ENCODE results near the gene CANT1. TPM values are rescaled to one million over a fixed set of nuclear protein-coding genes. Genes with fewer than 3 reads are reported as not detected.

The CANT1 gene
- total and polyA plus RNA-seq, 2 of the 13 experiments (the other 11 are each of a cell fraction or from before 2014, with no cell fraction given): 34.1 to 42.1 TPM

- TF ChIP-seq ZNF318 (CRISPR knock-in tag; IDR thresholded peaks at IDR 0.05) (no peak), ZNF253 (CRISPR knock-in tag; IDR thresholded peaks at IDR 0.05; ENCODE audit: borderline replicate concordance) (no peak), ZNF598 (CRISPR knock-in tag; IDR thresholded peaks at IDR 0.05; ENCODE audit: borderline replicate concordance) (peak; percentile 50; the same call in 1 of the 2 replicates), ZNF460 (CRISPR knock-in tag; IDR thresholded peaks at IDR 0.05; ENCODE audit: borderline replicate concordance) (no peak), MEIS1 (CRISPR knock-in tag; IDR thresholded peaks at IDR 0.05; ENCODE audit: borderline replicate concordance) (peak; percentile 36; the same call in 1 of the 2 replicates), HNRNPL (IDR thresholded peaks at IDR 0.05; ENCODE audit: low read depth, low read length) (peak; percentile 58; the same call in 1 of the 2 replicates), NRL (CRISPR knock-in tag; IDR thresholded peaks at IDR 0.05; ENCODE audit: borderline replicate concordance) (0 out of 2 replicates have a peak, but pooled peaks have one; percentile 45), ZNF281 (CRISPR knock-in tag; IDR thresholded peaks at IDR 0.05; ENCODE audit: borderline replicate concordance) (no peak), ZNF276 (CRISPR knock-in tag; IDR thresholded peaks at IDR 0.05; ENCODE audit: low read depth) (no peak), ZFP1 (CRISPR knock-in tag; IDR thresholded peaks at IDR 0.05) (0 out of 2 replicates have a peak, but pooled peaks have one; percentile 16), ARID3A (IDR thresholded peaks at IDR 0.05; ENCODE audit: low read depth, low read length) (no peak), TEAD3 (CRISPR knock-in tag; optimal IDR thresholded peaks at IDR 0.05; ENCODE audit: borderline replicate concordance) (no peak), PTBP1 (IDR thresholded peaks at IDR 0.05; ENCODE audit: low read depth, low read length, poor library complexity, severe bottlenecking) (no peak)
Observed at GRCh38 chr17:79027925-79028491, 18.4 kb upstream of the CANT1 start (continued).
